BE2C (cell line): ENCODE measurements around the gene SIM2. TPM values are rescaled to one million over a fixed set of nuclear protein-coding genes. Genes with fewer than 3 reads are reported as not detected.
"Not testable (repeated sequence)": the region's sequence is repeated elsewhere in the genome, so short reads cannot be mapped to it uniquely, and the experiment has no call there.

ENCODE experiments used
- DNase-seq: peaks from one replicate; pipeline ENCODE4 v3.0.0-alpha.2; 2020
- H3K27me3 ChIP-seq: fragments of 250-450 bp; sonication (Bioruptor Pico); 2 replicates; pipeline ENCODE4 v1.5.1; 2020; ENCODE audit warnings: mild to moderate bottlenecking
- H3K36me3 ChIP-seq: fragments of 250-450 bp; sonication (Bioruptor Pico); 2 replicates; pipeline ENCODE4 v1.5.1; 2020; ENCODE audit warnings: mild to moderate bottlenecking
- H3K4me1 ChIP-seq: fragments of 250-450 bp; sonication (Bioruptor Pico); 2 replicates; pipeline ENCODE4 v1.5.1; 2020
- H3K4me3 ChIP-seq: 2 replicates; pipeline ENCODE4 v1.5.1; 2011; ENCODE audit warnings: low read depth, low read length
- H3K9me3 ChIP-seq: fragments of 250-450 bp; sonication (Bioruptor Pico); 2 replicates; pipeline ENCODE4 v1.5.1; 2020
- CTCF ChIP-seq: IDR thresholded peaks from 2 replicates; pipeline ENCODE4 v1.5.1; 2012; ENCODE audit warnings: mild to moderate bottlenecking, low read depth, low read length
- polyA plus RNA-seq: library from polyadenylated mRNA; unstranded; fragments of >200 nt; gene quantifications from one replicate; pipeline ENCODE4 v1.2.1, GENCODE V29; 2012; ENCODE audit warnings: low read depth, missing spikeins; ENCODE audit not compliant: insufficient read length, insufficient read depth

The SIM2 gene
- polyA plus RNA-seq: 0.42 TPM

GRCh38 chr21:36698981-36699545 lies at the start of gene SIM2:
TSS of gene SIM2 (plus strand) at chr21:36699115. CDS start at chr21:36699747, 632 bp downstream.
- Histone ChIP-seq H3K9me3 (no peaks in the 10 kb centered on the region), H3K4me3 (no peak within 1 kb of the TSS), H3K27me3 (peaks cover 99% of the 10 kb centered on the region), H3K4me1 (no peaks in the 10 kb centered on the region), H3K36me3 (no peaks in the 10 kb centered on the region)
- DNase-seq: no peak
- TF ChIP-seq CTCF: no peak

- TF ChIP-seq CTCF: no peak
- Histone ChIP-seq H3K4me1 (no peaks in the 10 kb centered on the region), H3K36me3 (no peaks in the 10 kb centered on the region), H3K9me3 (no peaks in the 10 kb centered on the region), H3K4me3 (no peak overlapping the region), H3K27me3 (no peaks in the 10 kb centered on the region)
- DNase-seq: no peak
These were observed 44.6 kb upstream of the SIM2 start for GRCh38 chr21:36654324-36654723.

- no peak overlapping the region for H3K4me3 ChIP-seq
- no peaks in the 10 kb centered on the region for H3K27me3 ChIP-seq
- DNase-seq: no peak
- H3K9me3 ChIP-seq: no peaks in the 10 kb centered on the region
- TF ChIP-seq CTCF: no peak
- no peaks in the 10 kb centered on the region for H3K4me1 ChIP-seq
- H3K36me3 ChIP-seq: no peaks in the 10 kb centered on the region
These were observed 44.1 kb upstream of the SIM2 start for GRCh38 chr21:36654796-36655325.

- Histone ChIP-seq H3K36me3 (no peaks in the 10 kb centered on the region), H3K4me3 (no peak overlapping the region), H3K9me3 (no peaks in the 10 kb centered on the region), H3K4me1 (no peaks in the 10 kb centered on the region), H3K27me3 (no peaks in the 10 kb centered on the region)
- TF ChIP-seq CTCF: no peak
- DNase-seq: no peak
These were observed 42.8 kb upstream of the SIM2 start for GRCh38 chr21:36656138-36656537.

- H3K4me1 ChIP-seq, H3K36me3 ChIP-seq, H3K9me3 ChIP-seq, H3K4me3 ChIP-seq, DNase-seq, H3K27me3 ChIP-seq: not testable (repeated sequence)
These were observed 41.6 kb upstream of the SIM2 start for GRCh38 chr21:36657290-36657689.

GRCh38 chr21:36657999-36658398 lies 40.9 kb upstream of the SIM2 start:
- Histone ChIP-seq H3K4me3 (no peak overlapping the region), H3K27me3 (no peaks in the 10 kb centered on the region; the same call in 1 of the 2 replicates), H3K4me1 (no peaks in the 10 kb centered on the region), H3K9me3 (no peaks in the 10 kb centered on the region), H3K36me3 (no peaks in the 10 kb centered on the region)
- no peak for DNase-seq
- TF ChIP-seq CTCF: no peak

GRCh38 chr21:36658926-36659325 lies 40.0 kb upstream of the SIM2 start:
- Histone ChIP-seq H3K4me3 (no peak overlapping the region), H3K36me3 (no peaks in the 10 kb centered on the region), H3K4me1 (no peaks in the 10 kb centered on the region), H3K27me3 (peaks cover 9% of the 10 kb centered on the region), H3K9me3 (no peaks in the 10 kb centered on the region)
- no peak for DNase-seq
- TF ChIP-seq CTCF: no peak
